Lung (tissue), 12 donors: Measurements from ENCODE around the gene ANKRD13B. TPM values are rescaled to one million over a fixed set of nuclear protein-coding genes. Genes with fewer than 3 reads are reported as not detected.
"Not testable (repeated sequence)": the region's sequence is repeated elsewhere in the genome, so short reads cannot be mapped to it uniquely, and the experiment has no call there.

Experiments used
- ATAC-seq: fragments of 200-7000 bp; cut with Tn5 transposase; one replicate; pipeline ENCODE4 v1.9.1; 2020; ENCODE audit warnings: moderate number of reproducible peaks; ENCODE audit not compliant: insufficient read depth, low FRiP score
- DNase-seq, 3 donors: peaks; one replicate each; pipeline ENCODE4 v3.0.0-alpha.2; 2013 to 2017
- H3K27ac ChIP-seq, 2 donors: one replicate each; pipeline ENCODE4 v1.5.1; 2013; ENCODE audit warnings: mild to moderate bottlenecking in 2 of 2, moderate library complexity in 2 of 2, control low read depth in 1 of 2, inconsistent platforms in 1 of 2, low read depth in 1 of 2, low read length in 1 of 2
- H3K27me3 ChIP-seq, 3 donors: one replicate each; pipeline ENCODE4 v1.5.1; 2013; ENCODE audit warnings: low read length in 2 of 3; ENCODE audit not compliant: control insufficient read depth in 3 of 3, insufficient read depth in 3 of 3
- H3K36me3 ChIP-seq, 4 donors: one replicate each; pipeline ENCODE4 v1.5.1; 2013; ENCODE audit warnings: low read length in 4 of 4, mild to moderate bottlenecking in 1 of 4, moderate library complexity in 1 of 4; ENCODE audit not compliant: control insufficient read depth in 4 of 4, insufficient read depth in 4 of 4
- H3K4me1 ChIP-seq, 5 donors: one replicate each; pipeline ENCODE4 v1.5.1; 2013; ENCODE audit warnings: low read length in 5 of 5, mild to moderate bottlenecking in 2 of 5, moderate library complexity in 1 of 5; ENCODE audit not compliant: control insufficient read depth in 5 of 5, insufficient read depth in 5 of 5
- H3K4me3 ChIP-seq: one replicate; pipeline ENCODE4 v1.5.1; 2013; ENCODE audit warnings: mild to moderate bottlenecking, control low read depth, moderate library complexity
- H3K9ac ChIP-seq, 2 donors: one replicate each; pipeline ENCODE4 v1.5.1; 2013; ENCODE audit warnings: low read length in 2 of 2, control low read depth in 1 of 2; ENCODE audit not compliant: insufficient read depth in 1 of 2
- H3K9me3 ChIP-seq, 4 donors: one replicate each; pipeline ENCODE4 v1.5.1; 2013; ENCODE audit warnings: low read length in 3 of 4, mild to moderate bottlenecking in 1 of 4, moderate library complexity in 1 of 4; ENCODE audit not compliant: control insufficient read depth in 4 of 4, insufficient read depth in 3 of 4
- CTCF ChIP-seq: IDR thresholded peaks from 2 replicates; pipeline ENCODE4 v1.5.1; 2012; ENCODE audit warnings: mild to moderate bottlenecking; ENCODE audit errors: control extremely low read depth, extremely low read depth
- WGBS, 2 donors: extraction: QIAGEN DNeasy Blood & Tissue Kit; methylation state at CpG; one replicate each; pipeline ENCODE4 v1.1.7; 2013; 5-methylcytosine and 5-hydroxymethylcytosine counted together
- polyA plus RNA-seq, 2 donors: library from polyadenylated mRNA; stranded (reverse); fragments of 200-250 nt; gene quantifications; one replicate each; pipeline ENCODE4 v1.2.1, GENCODE V29; 2013
- total RNA-seq, 2 donors: library from RNA; depleted of rRNA in 1 of 2; stranded (reverse); fragments of >200 nt in 1 of 2; gene quantifications; one replicate each; pipeline ENCODE4 v1.2.1, GENCODE V29; 2014 to 2021
- donor health status: control.
- donor health status: control.
- donor health status: Bipolar disorder and iron deficiency.
- donor health status: healthy.
- donor health status: DM: yes; HTN: yes; CAD: no.

Gene ANKRD13B
- total and polyA plus RNA-seq, 4 donors = 2.7 to 6.9 (median 4.9) TPM

GRCh38 chr17:29557085-29557738 lies 35.7 kb upstream of the ANKRD13B start:
- Histone ChIP-seq H3K36me3 (no peaks in the 10 kb centered on the region), H3K4me1 (peaks cover 0 to 19% (median under 1%) of the 10 kb centered on the region in 5 donors), H3K9ac (no peak overlapping the region), H3K9me3 (no peaks in the 10 kb centered on the region), H3K27me3 (no peaks in the 10 kb centered on the region), H3K4me3 (no peak overlapping the region), H3K27ac (no peak overlapping the region)
- ATAC-seq (peak; percentile 17), DNase-seq (no peak)
- no peak for TF ChIP-seq CTCF
- 78 to 79% methylated on average over 1 of the region's 1 CpG for WGBS, 2 donors

GRCh38 chr17:29557739-29558116 lies 35.2 kb upstream of the ANKRD13B start:
- no peak for TF ChIP-seq CTCF
- Histone ChIP-seq H3K9ac (no peak overlapping the region), H3K9me3 (no peaks in the 10 kb centered on the region), H3K27me3 (no peaks in the 10 kb centered on the region), H3K4me3 (no peak overlapping the region), H3K4me1 (peaks cover 0 to 24% (median 5%) of the 10 kb centered on the region in 5 donors), H3K36me3 (peaks cover 0 to 2% (median 0%) of the 10 kb centered on the region in 4 donors), H3K27ac (no peak overlapping the region)
- ATAC-seq (no peak), DNase-seq (no peak)

DNA sequence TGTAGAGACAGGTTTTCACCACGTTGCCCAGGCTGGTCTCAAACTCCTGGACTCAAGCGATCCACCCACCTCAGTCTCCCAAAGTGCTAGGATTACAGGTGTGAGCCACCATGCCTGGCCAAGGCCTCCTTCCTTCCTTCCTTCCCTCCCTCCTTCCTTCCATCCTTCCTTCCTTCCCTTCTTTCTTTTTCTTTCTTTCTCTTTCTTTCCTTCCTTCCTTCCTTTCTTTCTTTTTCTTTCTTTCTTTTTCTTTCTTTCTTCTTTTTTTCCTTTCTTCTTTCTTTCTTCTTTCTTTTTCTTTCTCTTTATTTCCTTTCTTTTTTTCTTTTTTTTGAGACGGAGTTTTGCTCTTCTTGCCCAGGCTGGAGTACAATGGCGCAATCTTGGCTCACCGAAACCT lies 34.8 kb upstream of the ANKRD13B start:
- DNase-seq, H3K4me3 ChIP-seq, H3K36me3 ChIP-seq, H3K9me3 ChIP-seq, H3K27me3 ChIP-seq, H3K27ac ChIP-seq, H3K9ac ChIP-seq, ATAC-seq: not testable (repeated sequence)
- WGBS, 2 donors = 95 to 96% methylated on average over 5 of the region's 5 CpGs
- H3K4me1 ChIP-seq = peaks cover 0 to 24% (median 5%) of the 10 kb centered on the region in 5 donors

- H3K36me3 ChIP-seq = peaks cover 0 to 2% (median 0%) of the 10 kb centered on the region in 4 donors
- peaks cover 0 to under 1% (median 0%) of the 10 kb centered on the region in 3 donors for H3K27me3 ChIP-seq
- ATAC-seq (no peak), DNase-seq (no peak)
- peaks cover 0 to 24% (median 5%) of the 10 kb centered on the region in 5 donors for H3K4me1 ChIP-seq
- H3K27ac ChIP-seq = no peak overlapping the region
- no peak overlapping the region for H3K9ac ChIP-seq
- 80 to 87% methylated on average over 2 of the region's 2 CpGs for WGBS, 2 donors
- no peaks in the 10 kb centered on the region for H3K9me3 ChIP-seq
- H3K4me3 ChIP-seq = no peak overlapping the region
- no peak for TF ChIP-seq CTCF
These were observed 33.3 kb upstream of the ANKRD13B start for GRCh38 chr17:29559640-29560039.
